Gastrocnemius medialis (tissue), 4 donors: ENCODE results near the gene FOXR1.

Experiments used
- POLR2A ChIP-seq, 2 donors: fragments of 450-650 bp; IDR thresholded peaks; one replicate each; pipeline ENCODE4 v1.6.1; 2017; ENCODE audit warnings: antibody characterized with exemption in 2 of 2, mild to moderate bottlenecking in 2 of 2, moderate library complexity in 2 of 2
- TF ChIP-seq, protein P1 (sequence below), 5 experiments: fragments of 450-650 bp in 3 of 5; fragments of 200-600 bp in 2 of 5; sonication (generic) in 2 of 5; IDR thresholded peaks in 4 of 5; conservative IDR thresholded peaks in 1 of 5; 1 replicate in 4 of 5; 2 replicates in 1 of 5; pipeline ENCODE4 v1.5.1; 2016 to 2019; ENCODE audit warnings: antibody characterized with exemption in 5 of 5, mild to moderate bottlenecking in 3 of 5, moderate library complexity in 3 of 5

DNA sequence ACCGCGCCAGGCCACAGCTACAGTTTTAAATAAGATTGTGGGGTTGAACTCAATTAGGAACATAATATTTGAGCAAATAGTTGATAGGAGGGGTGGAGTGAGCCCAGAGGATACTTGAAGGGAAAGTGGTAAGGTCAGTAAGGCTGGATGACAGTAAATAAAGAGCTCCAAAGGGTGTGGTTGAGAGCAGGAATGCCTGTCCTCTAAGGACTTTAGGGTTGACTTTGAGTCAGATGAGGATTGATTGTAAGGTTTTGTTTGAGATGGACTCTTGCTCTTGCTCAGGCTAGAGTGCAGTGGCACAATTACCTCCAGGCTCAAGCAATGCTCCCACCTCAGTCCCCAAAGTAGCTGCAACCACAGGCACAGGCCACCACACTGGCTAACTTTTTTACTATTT, 2.4 kb downstream of the FOXR1 start:
- TF ChIP-seq, protein P1, sequence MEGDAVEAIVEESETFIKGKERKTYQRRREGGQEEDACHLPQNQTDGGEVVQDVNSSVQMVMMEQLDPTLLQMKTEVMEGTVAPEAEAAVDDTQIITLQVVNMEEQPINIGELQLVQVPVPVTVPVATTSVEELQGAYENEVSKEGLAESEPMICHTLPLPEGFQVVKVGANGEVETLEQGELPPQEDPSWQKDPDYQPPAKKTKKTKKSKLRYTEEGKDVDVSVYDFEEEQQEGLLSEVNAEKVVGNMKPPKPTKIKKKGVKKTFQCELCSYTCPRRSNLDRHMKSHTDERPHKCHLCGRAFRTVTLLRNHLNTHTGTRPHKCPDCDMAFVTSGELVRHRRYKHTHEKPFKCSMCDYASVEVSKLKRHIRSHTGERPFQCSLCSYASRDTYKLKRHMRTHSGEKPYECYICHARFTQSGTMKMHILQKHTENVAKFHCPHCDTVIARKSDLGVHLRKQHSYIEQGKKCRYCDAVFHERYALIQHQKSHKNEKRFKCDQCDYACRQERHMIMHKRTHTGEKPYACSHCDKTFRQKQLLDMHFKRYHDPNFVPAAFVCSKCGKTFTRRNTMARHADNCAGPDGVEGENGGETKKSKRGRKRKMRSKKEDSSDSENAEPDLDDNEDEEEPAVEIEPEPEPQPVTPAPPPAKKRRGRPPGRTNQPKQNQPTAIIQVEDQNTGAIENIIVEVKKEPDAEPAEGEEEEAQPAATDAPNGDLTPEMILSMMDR (IDR thresholded peaks at IDR 0.05 in 4 of 5, conservative IDR thresholded peaks at IDR 0.05 in 1 of 5) = no peak
- no peak for TF ChIP-seq POLR2A (IDR thresholded peaks at IDR 0.05)
